Stimulated activated CD8-positive, alpha-beta memory T cell treated with anti-CD3 and anti-CD28 coated beads, Interleukin-12 subunit alpha, Interleukin-12 subunit beta, amount 100 ng/mL, for 24 hours (primary cell): ENCODE results near the gene LTB4R.

Experiments used
- DNase-seq: peaks from one replicate; pipeline ENCODE4 v3.0.0-alpha.2; 2020; ENCODE audit errors: extremely low read depth

Gene LTB4R

GRCh38 chr14:24278424-24278823 is 32.9 kb upstream of the LTB4R start:
- DNase-seq, result no peak

DNA sequence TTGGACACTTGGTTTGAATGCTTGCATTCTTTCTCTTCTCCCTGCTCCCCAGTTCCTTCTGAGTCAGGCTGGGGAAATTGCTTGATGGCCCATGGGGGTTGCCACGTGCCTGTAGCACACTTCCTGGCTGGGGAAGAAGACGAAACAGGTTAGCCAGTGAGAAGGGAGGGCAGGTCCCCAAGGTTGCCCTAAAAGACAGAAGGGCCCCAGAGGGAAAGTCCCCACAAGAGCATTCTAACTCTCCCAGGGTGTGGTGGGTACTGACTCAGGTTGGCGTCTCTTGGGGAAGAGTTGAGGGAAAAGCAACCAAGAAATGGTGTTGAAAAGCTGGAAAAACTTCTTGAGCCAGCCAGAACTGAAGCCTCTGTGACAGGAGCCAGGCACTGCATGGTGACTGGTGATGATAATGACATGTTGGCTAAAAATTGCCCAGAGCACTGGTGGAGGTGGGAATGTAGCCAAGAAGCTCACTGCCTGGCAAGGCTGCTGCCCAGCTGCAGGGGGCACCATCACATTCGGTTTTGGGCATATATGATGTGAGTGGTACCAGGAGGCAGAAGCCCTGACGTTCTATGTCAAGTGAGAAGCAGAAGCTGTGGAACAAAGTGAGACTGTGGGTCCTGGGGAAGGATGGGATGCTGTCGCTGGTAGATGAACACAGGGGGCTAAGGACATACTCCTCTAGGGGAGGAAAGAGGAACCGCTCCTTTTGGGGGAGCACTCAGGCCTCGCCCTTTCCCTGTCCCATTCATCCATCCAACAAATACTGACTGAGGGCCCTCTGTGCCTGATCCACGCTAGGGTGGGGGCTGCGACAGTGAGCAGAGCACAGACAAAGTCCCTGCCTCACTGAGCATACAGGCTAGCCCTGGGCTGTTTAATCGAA is 31.8 kb upstream of the LTB4R start:
- DNase-seq, result no peak

GRCh38 chr14:24280797-24281460 is 30.4 kb upstream of the LTB4R start:
- no peak for DNase-seq

DNA sequence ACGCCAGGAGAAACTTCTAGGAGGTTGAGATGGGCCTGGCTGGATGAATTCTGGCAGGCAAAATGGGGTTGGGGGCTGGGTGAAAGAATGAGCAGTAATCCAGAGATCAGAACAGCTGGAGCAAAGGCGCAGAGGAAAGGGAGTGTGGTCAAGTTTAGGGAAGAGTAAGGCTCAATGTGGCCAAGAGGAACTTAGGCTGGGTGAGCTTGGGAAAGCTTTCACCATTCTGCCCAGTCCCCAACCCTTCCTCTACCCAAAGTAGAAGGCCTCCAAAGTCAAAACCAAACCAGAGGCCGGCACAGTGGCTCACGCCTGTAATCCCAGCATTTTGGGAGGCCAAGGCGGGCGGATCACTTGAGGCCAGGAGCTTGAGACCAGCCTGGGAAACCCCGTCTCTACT is 29.7 kb upstream of the LTB4R start:
- DNase-seq, result no peak

DNA sequence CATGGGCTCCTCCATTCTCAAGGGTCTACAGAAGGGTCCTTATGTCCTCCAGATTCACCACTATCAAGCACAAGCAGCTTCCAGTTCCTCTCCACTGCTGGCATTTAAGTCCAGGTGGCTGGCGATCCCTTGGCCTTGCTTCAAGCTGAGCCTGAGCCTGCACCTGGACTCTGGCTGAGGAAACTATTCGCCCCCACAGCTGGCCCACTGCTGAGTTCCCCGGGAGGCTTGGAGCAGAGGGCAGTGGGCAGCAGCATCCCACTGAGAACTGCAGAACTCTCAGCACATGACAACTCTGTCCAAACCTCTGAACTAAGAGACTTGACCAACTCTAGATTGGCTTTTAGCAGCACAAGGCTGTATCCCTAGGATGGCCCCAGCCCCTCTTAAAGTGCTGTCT is 28.6 kb upstream of the LTB4R start:
- no peak for DNase-seq

DNA sequence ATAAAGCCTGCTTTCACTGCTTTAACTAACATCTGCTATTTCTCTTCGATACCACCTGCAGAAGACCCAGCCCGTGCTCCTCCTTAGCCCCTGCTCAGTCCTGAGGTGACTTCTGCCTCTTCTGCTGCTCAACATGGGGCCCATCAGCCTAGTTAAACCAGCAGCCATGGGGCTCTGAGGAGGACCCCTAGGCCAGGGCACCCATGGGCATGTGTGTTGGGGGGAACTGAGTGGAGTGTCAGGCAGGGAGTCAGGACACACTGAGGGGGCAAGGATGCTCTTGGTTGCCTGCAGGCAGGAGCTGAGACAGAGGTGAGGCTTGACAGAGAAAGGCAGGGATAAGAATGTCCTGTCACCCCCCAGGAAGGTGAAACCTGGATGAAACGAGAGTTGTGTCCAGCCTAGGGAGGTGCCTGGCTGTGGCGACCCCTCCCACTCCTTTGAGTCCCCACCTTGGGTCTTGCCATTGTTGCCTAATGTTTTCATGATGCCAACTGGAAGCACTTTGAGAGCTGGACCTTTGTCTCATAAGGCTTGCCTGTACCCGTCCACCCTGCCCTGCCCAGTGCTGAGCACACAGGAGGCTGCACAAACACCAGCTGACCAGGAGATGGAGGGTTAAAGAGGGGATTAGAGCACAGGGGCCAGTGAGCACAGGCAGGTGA is 27.4 kb upstream of the LTB4R start:
- no peak for DNase-seq

DNA sequence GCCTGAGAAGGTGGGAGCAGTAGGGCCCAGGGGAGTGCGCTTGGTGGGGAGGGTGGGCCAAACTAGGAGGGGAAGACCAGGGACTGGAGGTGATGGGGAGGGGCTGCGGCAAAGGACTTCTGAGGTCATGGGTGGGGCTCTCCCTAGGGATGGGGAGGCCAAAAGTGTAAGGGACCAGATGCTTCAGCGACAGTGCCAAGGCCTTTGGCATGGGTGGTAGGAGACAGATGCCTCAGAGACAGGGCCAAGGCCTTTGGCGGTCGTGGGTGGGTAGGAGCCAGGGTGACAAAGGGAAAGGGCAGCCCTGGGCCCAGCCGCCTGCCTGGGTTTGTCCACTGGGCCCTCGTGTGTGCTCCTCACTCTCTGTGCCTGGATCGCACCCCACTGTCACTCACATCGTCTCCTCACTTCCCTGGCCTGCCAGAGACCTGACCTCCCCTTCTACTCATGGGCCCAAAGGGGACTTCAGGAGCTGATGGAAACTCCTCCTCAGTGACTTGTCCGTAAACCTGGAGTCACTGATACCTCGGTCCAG is 26.7 kb upstream of the LTB4R start:
- DNase-seq, result no peak

DNA sequence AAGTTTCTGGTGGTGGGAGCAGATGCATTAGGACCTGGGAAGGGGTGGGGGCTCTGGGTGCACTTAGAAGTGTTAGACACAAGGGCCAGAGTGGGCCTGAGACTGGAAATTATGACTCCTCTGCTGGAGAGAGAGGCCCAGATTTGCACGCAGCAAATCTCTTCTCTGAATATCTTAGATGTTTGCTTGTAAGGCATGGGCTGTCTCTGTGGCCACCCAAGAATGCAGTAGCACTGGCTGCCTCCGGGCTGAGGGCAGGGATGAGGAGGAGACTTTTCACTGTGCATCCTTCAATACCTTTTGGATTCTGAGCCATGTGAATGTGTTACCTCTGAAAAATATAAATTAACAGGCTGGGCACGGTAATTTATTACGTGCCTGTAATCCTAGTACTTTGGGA is 26.0 kb upstream of the LTB4R start:
- DNase-seq, result no peak

DNA sequence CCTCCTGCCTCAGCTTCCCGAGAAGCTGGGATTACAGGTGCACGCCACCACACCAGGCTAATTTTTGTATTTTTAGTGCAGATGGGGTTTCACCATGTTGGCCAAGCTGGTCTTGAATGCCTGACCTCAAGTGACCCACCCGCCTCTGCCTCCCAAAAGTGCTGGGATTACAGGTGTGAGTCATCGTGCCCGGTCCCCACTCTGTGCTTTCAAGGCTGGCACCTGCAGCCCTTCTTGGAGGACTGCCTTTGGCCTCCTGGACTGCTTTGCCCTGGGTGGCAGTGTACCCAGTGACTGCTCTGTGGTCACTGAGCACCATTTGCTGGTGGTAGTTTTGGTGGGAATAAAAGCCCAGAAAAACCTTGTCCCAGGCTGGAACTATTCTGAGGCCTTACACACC is 24.3 kb upstream of the LTB4R start:
- no peak for DNase-seq

GRCh38 chr14:24289649-24290280 is 21.5 kb upstream of the LTB4R start:
- DNase-seq, result no peak

DNA sequence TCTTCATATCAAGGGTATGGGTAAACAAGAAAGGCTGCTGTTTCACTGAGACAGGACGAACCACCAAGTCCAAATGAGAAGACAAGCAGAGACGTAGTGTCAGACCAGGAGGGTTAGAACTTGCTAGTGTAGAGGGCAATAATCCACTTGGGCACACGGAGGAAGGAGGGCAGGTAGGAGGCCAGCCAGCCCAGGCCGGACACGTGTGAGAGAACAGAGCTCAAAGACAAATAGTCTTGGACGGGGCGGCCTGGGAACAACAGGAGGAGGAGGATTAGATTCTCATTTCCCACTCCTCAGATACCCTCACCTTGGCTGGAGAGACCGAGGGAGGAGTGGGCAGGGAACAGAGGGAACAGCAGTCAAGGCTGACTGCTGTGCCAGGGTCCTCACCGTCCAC is 20.6 kb upstream of the LTB4R start:
- no peak for DNase-seq

- DNase-seq, result no peak
Observed at GRCh38 chr14:24291446-24292117, 19.7 kb upstream of the LTB4R start.

DNA sequence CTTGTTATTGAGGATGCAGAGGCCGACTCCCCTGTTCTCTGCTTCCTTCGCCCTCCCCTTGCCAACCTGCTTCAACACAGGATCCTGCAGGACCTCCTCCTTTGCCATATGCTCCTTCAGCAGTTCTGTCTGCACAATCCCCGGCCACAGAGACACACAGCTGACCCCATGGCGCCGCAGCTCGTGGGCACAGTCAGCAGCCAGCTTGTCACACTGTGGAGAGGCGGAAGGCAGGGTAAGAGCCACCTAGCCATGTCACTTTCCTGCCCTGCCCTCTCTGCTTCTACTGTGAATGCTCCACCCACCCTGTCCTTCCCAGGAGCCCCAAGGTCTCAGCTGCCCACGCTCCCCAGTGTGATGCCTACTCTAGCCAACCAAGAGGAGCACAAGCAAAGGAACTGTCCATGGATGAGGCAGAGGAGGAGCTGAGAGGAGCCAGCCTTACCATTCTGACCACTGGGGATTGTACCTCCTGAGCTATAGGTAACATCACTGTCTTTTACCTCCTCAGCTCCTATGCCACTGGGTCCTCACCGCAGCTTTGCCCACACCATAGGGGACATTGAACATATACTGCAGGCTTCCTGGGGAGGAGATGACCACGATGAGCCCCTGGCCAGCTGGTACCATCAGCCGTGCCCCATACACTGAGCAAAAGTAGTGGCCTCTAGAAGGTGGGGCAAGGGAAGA is 19.0 kb upstream of the LTB4R start:
- no peak for DNase-seq

DNA sequence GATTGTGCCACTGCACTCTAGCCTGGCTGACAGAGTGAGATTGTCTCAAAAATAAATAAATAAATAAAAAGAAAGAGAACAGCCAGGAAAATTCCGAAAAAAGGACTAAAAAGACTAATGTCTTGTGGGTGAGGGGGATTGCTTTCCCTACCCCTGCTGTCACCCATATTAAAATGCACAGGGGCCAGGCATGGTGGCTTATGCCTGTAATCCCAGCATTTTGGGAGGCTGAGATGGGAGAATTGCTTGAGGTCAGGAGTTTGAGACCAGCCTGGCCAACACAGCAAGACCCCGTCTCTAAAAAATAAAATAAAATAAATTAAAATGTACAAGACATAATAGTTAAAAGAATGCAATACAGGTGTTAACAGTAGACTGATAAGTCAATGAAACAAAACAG is 17.8 kb upstream of the LTB4R start:
- no peak for DNase-seq

DNA sequence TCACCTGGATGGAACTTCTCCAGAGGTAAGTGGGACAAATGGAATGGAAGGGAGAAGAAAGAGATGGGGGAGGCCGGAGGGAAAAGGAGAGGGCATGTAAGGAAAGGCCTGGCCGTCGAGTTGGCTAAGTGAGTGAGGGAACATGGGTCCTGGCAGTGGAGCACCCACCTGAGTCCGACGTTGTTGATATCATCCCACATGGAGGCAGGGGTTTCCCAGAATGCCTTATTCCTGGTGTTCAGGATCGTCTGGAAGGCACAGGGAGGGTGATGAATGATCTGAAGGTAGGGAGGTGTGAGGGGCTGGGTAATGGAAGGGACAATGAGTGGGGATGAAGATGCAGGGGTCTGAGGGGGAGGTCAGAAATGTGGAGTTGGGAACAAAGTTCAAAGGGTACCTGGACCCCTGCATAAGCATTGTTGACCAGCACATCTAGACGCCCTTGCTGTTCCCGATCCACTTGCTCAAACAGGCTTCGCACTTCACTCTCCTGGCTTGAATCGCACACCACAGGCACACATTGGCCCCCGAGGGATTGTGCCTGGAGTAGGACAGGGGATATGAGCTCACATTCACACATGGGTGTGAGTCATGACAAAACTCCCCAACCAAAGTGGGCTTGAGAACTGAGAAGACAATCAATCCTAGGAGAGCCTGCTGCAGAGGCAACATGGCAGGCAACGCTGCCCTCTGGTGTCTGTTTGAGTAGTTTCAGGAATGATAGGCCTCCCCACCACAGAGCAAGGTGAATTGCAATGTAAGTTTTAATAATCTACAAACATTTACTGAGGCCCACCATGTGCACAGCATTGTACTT is 14.8 kb upstream of the LTB4R start:
- no peak for DNase-seq

GRCh38 chr14:24297190-24297964 is 13.9 kb upstream of the LTB4R start:
- no peak for DNase-seq

DNA sequence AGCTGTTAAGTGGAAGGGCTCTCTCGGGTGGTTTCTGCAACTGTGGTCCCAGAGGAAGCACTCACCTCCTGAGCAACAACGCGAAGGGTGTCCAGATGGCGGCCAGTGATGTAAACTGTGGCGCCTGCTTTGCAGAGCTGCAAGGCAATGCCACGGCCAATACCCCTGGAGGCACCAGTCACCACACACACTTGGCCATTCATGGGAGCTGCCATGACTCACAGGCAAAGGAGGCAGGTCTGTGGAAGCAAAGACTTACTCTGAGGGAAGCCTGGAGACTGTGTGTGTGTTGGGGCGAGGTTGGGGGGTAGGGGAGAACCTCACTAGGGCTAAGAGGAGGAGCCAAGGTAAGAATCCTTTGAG is 12.4 kb upstream of the LTB4R start:
- no peak for DNase-seq

DNA sequence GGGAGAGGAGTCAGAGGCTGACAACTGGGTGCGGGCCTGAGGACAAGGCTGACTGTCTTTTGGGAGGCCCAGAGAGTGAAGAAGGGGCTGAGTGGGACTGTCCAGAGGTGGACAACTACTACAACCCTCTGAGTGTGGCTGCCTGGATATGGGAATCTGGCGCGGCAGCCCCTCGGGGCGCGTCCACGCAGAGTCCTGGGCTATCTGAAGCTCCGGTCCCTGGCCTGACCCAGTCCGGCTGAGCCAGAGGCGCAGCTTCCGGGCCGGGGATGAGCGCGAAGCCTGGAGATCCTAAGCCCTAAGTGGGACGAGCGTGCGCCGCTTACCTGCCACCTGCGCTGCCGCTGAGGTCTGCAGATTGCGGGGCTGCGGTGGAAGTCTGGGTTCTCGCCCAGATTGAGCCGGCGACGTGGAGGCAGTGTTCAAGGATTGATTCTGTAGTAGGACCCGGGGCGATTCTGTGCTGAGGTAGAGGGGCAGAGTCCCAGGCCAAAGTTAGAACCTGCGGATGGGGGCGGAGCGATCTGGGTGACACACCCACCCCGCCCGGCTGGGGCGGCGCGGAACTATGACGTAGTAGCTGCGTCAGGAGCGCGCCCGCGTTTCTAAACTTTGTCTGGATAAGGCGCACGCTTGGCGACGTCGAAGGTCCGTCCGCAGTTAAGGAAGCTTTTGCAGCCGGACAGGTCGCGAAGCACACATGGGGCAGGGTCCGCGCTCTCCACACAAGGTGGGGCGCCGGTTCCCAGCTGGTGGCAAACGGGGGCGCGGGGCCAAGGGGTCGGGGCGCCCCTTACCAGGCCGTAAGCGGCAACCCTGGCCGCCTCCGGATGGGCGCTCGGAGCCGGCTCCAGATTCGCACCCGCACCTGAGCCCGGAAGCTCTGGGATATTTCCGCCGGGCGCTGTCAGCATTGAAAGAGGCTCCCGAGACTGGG is 11.8 kb upstream of the LTB4R start, which contains the start of the genes DHRS1 and NOP9:
Gene DHRS1, minus strand, starts transcription at position 526 of the 937 bp plus-strand sequence. CDS start 674 bp downstream, outside the sequence.
Gene NOP9, plus strand, starts transcription at position 596 of the 937 bp plus-strand sequence. Its CDS starts 105 bp downstream, at position 701.
- DNase-seq, result peak; percentile 85
